ENCODE data around the gene TRAPPC11.
"Not testable (repeated sequence)": the region's sequence is repeated elsewhere in the genome, so short reads cannot be mapped to it uniquely, and the experiment has no call there.

The TRAPPC11 gene

GRCh38 chr4:183722731-183723560 is 63.9 kb downstream of the TRAPPC11 start:
- no peak for DNase-seq

GRCh38 chr4:183723561-183724228 is 64.6 kb downstream of the TRAPPC11 start:
- DNase-seq: no peak

- not testable (repeated sequence) for DNase-seq
These were observed 66.5 kb downstream of the TRAPPC11 start for GRCh38 chr4:183725585-183725984.

- DNase-seq: no peak
These were observed 68.4 kb downstream of the TRAPPC11 start for GRCh38 chr4:183727482-183727881.

GRCh38 chr4:183728223-183729068 is 69.4 kb downstream of the TRAPPC11 start:
- no peak for DNase-seq

GRCh38 chr4:183729069-183729406 is 69.9 kb downstream of the TRAPPC11 start:
- DNase-seq: no peak

- DNase-seq: no peak
These were observed 70.6 kb downstream of the TRAPPC11 start for GRCh38 chr4:183729430-183730328.

- no peak for DNase-seq
These were observed 73.2 kb downstream of the TRAPPC11 start for GRCh38 chr4:183732296-183732695.

GRCh38 chr4:183733181-183733580 is 74.1 kb downstream of the TRAPPC11 start:
- DNase-seq: no peak

GRCh38 chr4:183738081-183738673 is 79.1 kb downstream of the TRAPPC11 start:
- DNase-seq: no peak

GRCh38 chr4:183738961-183739360 is 79.9 kb downstream of the TRAPPC11 start:
- DNase-seq: no peak

GRCh38 chr4:183746305-183747229 is 87.5 kb downstream of the TRAPPC11 start:
- no peak for DNase-seq

- no peak for DNase-seq
These were observed 88.3 kb downstream of the TRAPPC11 start for GRCh38 chr4:183747380-183747779.

GRCh38 chr4:183747931-183748670 is 89.0 kb downstream of the TRAPPC11 start:
- no peak for DNase-seq

- no peak for DNase-seq
These were observed 92.0 kb downstream of the TRAPPC11 start for GRCh38 chr4:183751106-183751505.

GRCh38 chr4:183755596-183755995 is 96.5 kb downstream of the TRAPPC11 start:
- no peak for DNase-seq

GRCh38 chr4:183757060-183757459 is 98.0 kb downstream of the TRAPPC11 start:
- no peak for DNase-seq

GRCh38 chr4:183758061-183758757 is 99.1 kb downstream of the TRAPPC11 start:
- DNase-seq: no peak

- no peak for DNase-seq
These were observed 99.8 kb downstream of the TRAPPC11 start for GRCh38 chr4:183758758-183759447.

Measured in NCI-H446 treated with DMSO at 0.1 percent for 48 hours (cell line).